Lower leg skin (tissue), 3 donors: Measurements from ENCODE around the gene WNT5B.

Source experiments
- POLR2A ChIP-seq, 2 donors: fragments of 450-650 bp; IDR thresholded peaks; one replicate each; pipeline ENCODE4 v1.6.1; 2016 to 2017; ENCODE audit warnings: antibody characterized with exemption in 2 of 2, mild to moderate bottlenecking in 1 of 2, moderate library complexity in 1 of 2
- TF ChIP-seq, protein P1 (sequence below), 3 donors: fragments of 450-650 bp; IDR thresholded peaks; one replicate each; pipeline ENCODE4 v1.5.1; 2016; ENCODE audit warnings: antibody characterized with exemption in 3 of 3, mild to moderate bottlenecking in 3 of 3, moderate library complexity in 2 of 3

DNA sequence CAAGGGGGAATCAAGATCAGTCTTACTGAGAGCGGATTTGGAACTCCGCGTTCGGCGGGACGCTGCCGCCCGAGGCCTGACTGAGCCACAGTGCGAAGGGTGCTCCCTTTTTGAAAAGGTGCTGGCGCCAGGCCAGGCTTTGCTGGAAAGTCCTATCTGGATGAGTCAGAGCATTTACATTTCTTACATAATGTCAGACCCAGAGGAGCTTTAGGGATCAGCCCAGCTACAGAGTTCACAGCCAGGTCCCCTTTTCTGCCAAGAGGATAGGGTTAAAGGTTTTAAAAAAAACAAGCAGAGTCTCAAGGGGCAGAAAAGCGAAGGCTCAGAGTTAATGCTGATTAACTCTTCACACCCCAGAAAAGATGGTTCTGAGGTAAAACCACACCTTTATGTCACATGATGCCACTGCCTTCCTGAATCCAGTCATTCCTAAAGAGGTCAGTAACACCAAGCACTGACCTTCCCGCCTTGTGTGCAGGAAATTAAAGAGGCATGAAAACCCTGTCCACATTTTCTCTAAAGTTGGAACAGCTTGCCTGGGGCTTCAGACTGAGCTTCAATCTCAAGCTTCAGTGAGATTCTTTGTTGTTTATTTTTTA lies 22.9 kb upstream of the WNT5B start:
- TF ChIP-seq, protein P1, sequence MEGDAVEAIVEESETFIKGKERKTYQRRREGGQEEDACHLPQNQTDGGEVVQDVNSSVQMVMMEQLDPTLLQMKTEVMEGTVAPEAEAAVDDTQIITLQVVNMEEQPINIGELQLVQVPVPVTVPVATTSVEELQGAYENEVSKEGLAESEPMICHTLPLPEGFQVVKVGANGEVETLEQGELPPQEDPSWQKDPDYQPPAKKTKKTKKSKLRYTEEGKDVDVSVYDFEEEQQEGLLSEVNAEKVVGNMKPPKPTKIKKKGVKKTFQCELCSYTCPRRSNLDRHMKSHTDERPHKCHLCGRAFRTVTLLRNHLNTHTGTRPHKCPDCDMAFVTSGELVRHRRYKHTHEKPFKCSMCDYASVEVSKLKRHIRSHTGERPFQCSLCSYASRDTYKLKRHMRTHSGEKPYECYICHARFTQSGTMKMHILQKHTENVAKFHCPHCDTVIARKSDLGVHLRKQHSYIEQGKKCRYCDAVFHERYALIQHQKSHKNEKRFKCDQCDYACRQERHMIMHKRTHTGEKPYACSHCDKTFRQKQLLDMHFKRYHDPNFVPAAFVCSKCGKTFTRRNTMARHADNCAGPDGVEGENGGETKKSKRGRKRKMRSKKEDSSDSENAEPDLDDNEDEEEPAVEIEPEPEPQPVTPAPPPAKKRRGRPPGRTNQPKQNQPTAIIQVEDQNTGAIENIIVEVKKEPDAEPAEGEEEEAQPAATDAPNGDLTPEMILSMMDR (IDR thresholded peaks at IDR 0.05) = no peak
- no peak for TF ChIP-seq POLR2A (IDR thresholded peaks at IDR 0.05)
